HEK293T (cell line): Measurements from ENCODE around the gene INSM1.

Source experiments
- CTCF ChIA-PET: fragments of 350-600 bp; formaldehyde crosslinking; extraction: SDS; loops from one replicate; lab custom pipeline; 2021; ENCODE audit warnings: antibody characterized with exemption, inconsistent platforms; lab: Yijun Ruan, JAX
- POLR2A ChIA-PET: fragments of 350-600 bp; formaldehyde crosslinking; extraction: SDS; loops from one replicate; lab custom pipeline; 2020; ENCODE audit warnings: antibody characterized with exemption, inconsistent platforms; lab: Yijun Ruan, JAX
- DNase-seq: peaks from one replicate; pipeline ENCODE4 v3.0.0; 2012; ENCODE audit warnings: mixed read lengths; ENCODE audit errors: extremely low spot score
- ARNT ChIP-seq: fragments of 450-650 bp; IDR thresholded peaks from 2 replicates; pipeline ENCODE4 v1.6.1; 2017; ENCODE audit warnings: mild to moderate bottlenecking
- BHLHE40 ChIP-seq: fragments of 450-650 bp; IDR thresholded peaks from 2 replicates; pipeline ENCODE4 v1.6.1; 2016; ENCODE audit warnings: mild to moderate bottlenecking, moderate library complexity, borderline replicate concordance
- CTBP1 ChIP-seq: fragments of 450-650 bp; IDR thresholded peaks from 2 replicates; pipeline ENCODE4 v1.6.1; 2016; ENCODE audit warnings: borderline replicate concordance
- ELF4 ChIP-seq: fragments of 450-650 bp; IDR thresholded peaks from 2 replicates; pipeline ENCODE4 v1.6.1; 2017; ENCODE audit warnings: antibody characterized with exemption
- FOXA1 ChIP-seq: fragments of 450-650 bp; IDR thresholded peaks from 2 replicates; pipeline ENCODE4 v1.6.1; 2016; ENCODE audit warnings: mild to moderate bottlenecking
- FOXK2 ChIP-seq: fragments of 450-650 bp; IDR thresholded peaks from 2 replicates; pipeline ENCODE4 v1.6.1; 2016; ENCODE audit warnings: mild to moderate bottlenecking
- FOXM1 ChIP-seq: fragments of 450-650 bp; IDR thresholded peaks from 2 replicates; pipeline ENCODE4 v1.6.1; 2017; ENCODE audit warnings: mild to moderate bottlenecking, borderline replicate concordance
- HDGF ChIP-seq: fragments of 450-650 bp; IDR thresholded peaks from 2 replicates; pipeline ENCODE4 v1.6.1; 2017; ENCODE audit warnings: antibody characterized with exemption, borderline replicate concordance
- L3MBTL2 ChIP-seq: fragments of 450-650 bp; conservative IDR thresholded peaks from 2 replicates; pipeline ENCODE4 v1.6.1; 2016; ENCODE audit warnings: mild to moderate bottlenecking
- LEF1 ChIP-seq: fragments of 450-650 bp; IDR thresholded peaks from 2 replicates; pipeline ENCODE4 v1.6.1; 2017; ENCODE audit warnings: mild to moderate bottlenecking, borderline replicate concordance
- NFRKB ChIP-seq: fragments of 450-650 bp; IDR thresholded peaks from 2 replicates; pipeline ENCODE4 v1.6.1; 2016; ENCODE audit warnings: mild to moderate bottlenecking, moderate library complexity
- PKNOX1 ChIP-seq: fragments of 450-650 bp; IDR thresholded peaks from 2 replicates; pipeline ENCODE4 v1.6.1; 2016
- SP1 ChIP-seq: fragments of 450-650 bp; IDR thresholded peaks from 2 replicates; pipeline ENCODE4 v1.6.1; 2017
- SUZ12 ChIP-seq: fragments of 450-650 bp; IDR thresholded peaks from 2 replicates; pipeline ENCODE4 v1.6.1; 2016; ENCODE audit warnings: mild to moderate bottlenecking
- TARDBP ChIP-seq: fragments of 450-650 bp; IDR thresholded peaks from 2 replicates; pipeline ENCODE4 v1.6.1; 2016
- ZNF384 ChIP-seq: fragments of 450-650 bp; IDR thresholded peaks from 2 replicates; pipeline ENCODE4 v1.6.1; 2016

The INSM1 gene

GRCh38 chr20:20358801-20359200 lies 9.1 kb upstream of the INSM1 start:
- ChIA-PET POLR2A (no interaction called here), CTCF (no interaction called here)
- DNase-seq, result no peak
- no peak for TF ChIP-seq ARNT
- TF ChIP-seq L3MBTL2, result no peak
- TF ChIP-seq FOXA1, result no peak
- no peak for TF ChIP-seq FOXK2
- no peak for TF ChIP-seq PKNOX1
- no peak for TF ChIP-seq HDGF

DNA sequence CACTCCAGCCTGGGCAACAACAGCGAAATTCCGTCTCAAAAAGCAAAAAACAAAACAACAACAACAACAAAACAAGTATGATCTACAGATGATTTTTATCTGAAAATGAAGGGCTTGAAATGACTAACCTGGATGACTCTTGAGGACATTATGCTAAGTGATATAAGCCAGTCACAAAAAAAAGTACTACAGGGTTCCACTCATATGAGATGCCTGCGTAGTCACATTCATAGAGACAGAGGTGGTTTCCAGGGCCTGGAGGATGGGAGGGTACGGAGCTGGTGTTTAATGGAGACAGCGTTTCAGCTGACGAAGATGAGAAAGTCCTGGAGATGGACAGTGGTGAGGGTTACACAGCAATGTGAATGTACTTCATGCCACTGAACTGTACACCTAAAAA lies 8.3 kb upstream of the INSM1 start:
- no peak for DNase-seq
- CTCF ChIA-PET, result interaction anchor here (0.5 kb wide), 1 partner anchor 28 kb away, joined by 9 read pairs; no protein-coding TSS in a partner anchor
- POLR2A ChIA-PET, result no interaction called here
- TF ChIP-seq SUZ12 (no peak), NFRKB (no peak)

DNA sequence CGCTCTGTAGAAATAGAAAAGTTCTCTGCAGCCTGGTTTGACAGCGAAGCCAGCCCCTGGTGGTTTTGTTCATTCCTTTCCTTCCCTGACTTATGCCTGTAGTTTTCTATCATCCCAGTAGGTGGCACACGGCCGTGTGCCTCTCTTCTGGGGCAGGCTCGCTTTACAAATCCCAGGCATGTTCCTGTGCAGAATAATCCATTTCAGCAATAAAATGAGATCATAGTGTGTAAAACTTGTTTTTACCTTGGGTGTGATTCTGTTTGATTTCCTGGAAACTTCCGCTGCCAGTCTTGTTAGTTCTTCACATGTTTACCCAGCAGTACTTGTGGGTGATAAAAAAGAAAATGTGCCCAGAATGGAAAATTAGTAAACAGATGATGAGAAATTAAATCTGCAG lies 7.4 kb upstream of the INSM1 start:
- TF ChIP-seq CTBP1 (no peak), SUZ12 (no peak), PKNOX1 (no peak), ZNF384 (no peak), TARDBP (no peak), L3MBTL2 (no peak)
- CTCF ChIA-PET, result no interaction called here
- DNase-seq, result peak; percentile 72
- POLR2A ChIA-PET, result no interaction called here

DNA sequence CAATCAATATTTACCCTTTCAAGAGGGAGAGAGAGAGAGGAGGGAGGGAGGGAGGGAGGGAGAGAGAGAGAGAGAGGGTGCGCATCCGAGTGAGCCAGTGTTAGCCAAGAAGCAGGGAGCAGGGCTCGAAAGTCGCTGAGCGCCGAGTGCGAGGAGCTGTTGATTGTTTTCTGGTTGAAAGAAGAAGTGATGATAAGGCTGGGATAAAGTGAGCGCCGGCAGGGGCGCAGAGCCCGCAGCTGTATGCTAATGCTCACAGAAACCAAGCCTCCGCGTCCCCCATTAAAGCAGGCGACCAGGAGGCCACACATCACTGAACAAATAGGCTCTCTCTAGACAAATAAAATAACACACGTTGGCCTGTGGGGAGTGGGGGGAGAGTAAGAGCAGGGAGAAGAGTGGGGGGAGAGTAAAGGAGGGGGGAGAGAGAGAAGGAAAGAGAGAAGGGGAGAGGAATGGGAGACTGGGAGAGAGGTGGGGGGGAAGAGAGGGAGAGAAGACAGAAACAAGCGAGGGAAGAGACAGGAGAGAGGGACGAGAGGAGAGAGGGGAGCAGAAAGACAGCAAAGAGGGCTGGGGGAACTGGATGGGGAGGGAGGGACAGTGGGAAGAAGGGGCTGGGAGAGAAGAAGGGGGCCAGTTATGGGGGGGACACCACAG lies 5.0 kb upstream of the INSM1 start:
- ChIA-PET CTCF (interaction anchor here (0.7 kb wide), 1 partner anchor 126 kb away, joined by 3 read pairs; no protein-coding TSS in a partner anchor), POLR2A (no interaction called here)
- TF ChIP-seq ZNF384, result no peak
- no peak for TF ChIP-seq ELF4
- TF ChIP-seq TARDBP, result no peak
- TF ChIP-seq HDGF, result no peak
- TF ChIP-seq CTBP1, result no peak
- no peak for TF ChIP-seq PKNOX1
- DNase-seq, result no peak

DNA sequence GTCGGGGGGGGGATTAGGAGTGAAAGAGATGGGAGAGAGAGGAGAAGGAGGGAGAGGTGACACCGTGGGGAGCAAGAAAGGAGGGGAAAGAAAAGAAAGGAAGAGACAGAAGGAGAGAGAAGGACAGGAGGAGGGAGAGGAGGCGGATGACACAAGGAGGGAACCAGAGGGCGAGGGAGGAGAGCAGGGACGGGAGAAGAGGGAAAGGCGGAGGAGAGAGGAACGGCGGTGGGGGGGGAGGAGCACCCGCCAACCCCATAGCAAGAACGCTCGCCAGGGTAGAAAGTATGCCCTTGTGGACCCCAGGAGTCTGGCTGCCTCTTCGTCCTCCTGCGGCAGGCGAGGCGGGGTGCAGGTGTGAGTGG lies 4.5 kb upstream of the INSM1 start:
- no peak for TF ChIP-seq NFRKB
- ChIA-PET POLR2A (no interaction called here), CTCF (no interaction called here)
- no peak for DNase-seq

DNA sequence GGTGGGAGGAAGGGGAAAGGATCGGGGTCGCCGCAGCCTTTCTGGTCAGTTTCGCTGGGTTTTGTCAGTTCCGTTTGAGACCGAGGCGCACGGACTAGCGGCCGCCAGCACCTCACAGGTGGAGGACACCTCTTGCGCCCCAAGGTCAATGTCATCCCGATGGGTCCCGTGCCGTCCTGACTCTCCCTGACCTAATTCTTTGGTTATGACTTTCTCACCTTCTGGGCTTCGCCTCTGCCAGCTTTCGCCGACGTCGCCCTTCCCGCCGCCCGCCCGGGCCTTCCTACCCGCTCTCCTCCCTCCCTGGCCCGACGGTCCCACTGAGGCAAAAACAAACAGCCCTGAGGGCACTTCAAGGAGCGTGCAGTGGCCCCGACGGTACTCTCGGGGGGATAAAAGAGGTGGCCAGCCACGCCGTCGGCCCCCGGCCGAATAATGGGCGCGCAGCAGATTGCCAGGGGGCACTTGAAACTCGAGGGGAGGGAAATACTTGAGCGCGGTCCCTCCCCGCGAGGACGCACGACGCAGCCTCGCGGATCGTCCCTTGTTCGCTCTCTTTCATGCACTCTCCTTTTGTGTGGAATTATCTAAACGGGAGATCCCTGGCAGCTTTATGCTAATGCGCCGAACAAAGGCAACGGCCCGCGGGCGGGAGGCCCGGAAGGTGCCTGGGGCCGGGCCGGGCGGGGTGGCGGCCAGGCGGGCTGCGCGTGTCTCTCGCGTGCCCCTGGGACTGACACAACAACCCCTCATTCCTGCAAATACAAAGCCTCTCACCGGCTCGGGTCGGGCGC lies 3.9 kb upstream of the INSM1 start:
- ChIA-PET POLR2A (no interaction called here), CTCF (no interaction called here)
- TF ChIP-seq ELF4 (no peak), ZNF384 (no peak), NFRKB (no peak), BHLHE40 (no peak), SP1 (no peak), SUZ12 (no peak), FOXK2 (no peak), CTBP1 (no peak), TARDBP (no peak), FOXM1 (no peak), L3MBTL2 (no peak), HDGF (no peak), FOXA1 (no peak), LEF1 (no peak), PKNOX1 (no peak), ARNT (no peak)
- no peak for DNase-seq
